SK-N-SH (cell line): ENCODE data around the gene BICD2. TPM values are rescaled to one million over a fixed set of nuclear protein-coding genes. Genes with fewer than 3 reads are reported as not detected.
"Not testable (repeated sequence)": the region's sequence is repeated elsewhere in the genome, so short reads cannot be mapped to it uniquely, and the experiment has no call there.

Source experiments
- CTCF ChIA-PET: fragments of 300-600, 350-600 bp; formaldehyde crosslinking; extraction: SDS; loops from one replicate; lab custom pipeline; 2021; lab: Yijun Ruan, JAX
- POLR2A ChIA-PET: fragments of 350-600 bp; sonication (Branson Sonifier 250); formaldehyde crosslinking; extraction: SDS; loops from one replicate; lab custom pipeline; 2020; ENCODE audit warnings: antibody characterized with exemption, inconsistent platforms; lab: Yijun Ruan, JAX
- DNase-seq: peaks from one replicate; pipeline ENCODE4 v3.0.0; 2012
- H2AFZ ChIP-seq: fragments of 200-600 bp; sonication (generic); 2 replicates; pipeline ENCODE4 v1.8.1; 2016; ENCODE audit warnings: antibody characterized with exemption, mild to moderate bottlenecking, low read depth
- H3F3A ChIP-seq: fragments of 200-600 bp; sonication (generic); replicated peaks from 2 replicates; pipeline ENCODE3; 2016; ENCODE audit warnings: antibody characterized with exemption, mild to moderate bottlenecking; ENCODE audit not compliant: insufficient read depth
- H3K27ac ChIP-seq, 2 experiments: fragments of 200-500 bp in 1 of 2; fragments of 200-600 bp in 1 of 2; sonication (Bioruptor generic) in 1 of 2; sonication (generic), shearing (Covaris generic) in 1 of 2; 2 replicates each; pipeline versions ENCODE4 v1.5.1 to v1.6.1; 2014 to 2016; ENCODE audit warnings: low read depth in 2 of 2, inconsistent platforms in 1 of 2, low read length in 1 of 2, mild to moderate bottlenecking in 1 of 2, mixed read lengths in 1 of 2
- H3K27me3 ChIP-seq: fragments of 200-600 bp; sonication (generic), shearing (Covaris generic); 2 replicates; pipeline ENCODE4 v1.6.1; 2016; ENCODE audit warnings: mixed run types; ENCODE audit not compliant: insufficient read depth
- H3K36me3 ChIP-seq, 2 experiments: fragments of 200-500 bp in 1 of 2; fragments of 200-600 bp in 1 of 2; sonication (Bioruptor generic) in 1 of 2; sonication (generic) in 1 of 2; replicated peaks in 1 of 2; 2 replicates each; pipeline versions ENCODE3 to v1.5.1; 2014 to 2016; ENCODE audit warnings: low read length in 1 of 2, mild to moderate bottlenecking in 1 of 2; ENCODE audit not compliant: insufficient read depth in 2 of 2, control insufficient read depth in 1 of 2
- H3K4me1 ChIP-seq, 2 experiments: fragments of 200-500 bp in 1 of 2; fragments of 200-600 bp in 1 of 2; sonication (Bioruptor generic) in 1 of 2; sonication (generic), shearing (Covaris generic) in 1 of 2; 2 replicates each; pipeline versions ENCODE4 v1.5.1 to v1.6.1; 2014 to 2016; ENCODE audit warnings: low read depth in 1 of 2, low read length in 1 of 2, mixed run types in 1 of 2; ENCODE audit not compliant: insufficient read depth in 2 of 2, control insufficient read depth in 1 of 2
- H3K4me2 ChIP-seq: fragments of 200-600 bp; sonication (generic), shearing (Covaris generic); 2 replicates; pipeline ENCODE4 v1.6.1; 2017; ENCODE audit warnings: mixed run types
- H3K4me3 ChIP-seq, 2 experiments: fragments of 200-500 bp in 1 of 2; fragments of 200-600 bp in 1 of 2; sonication (Bioruptor generic) in 1 of 2; sonication (generic), shearing (Covaris generic) in 1 of 2; 2 replicates each; pipeline versions ENCODE4 v1.5.1 to v1.8.1; 2014 to 2016; ENCODE audit warnings: low read depth in 2 of 2, inconsistent platforms in 1 of 2, low read length in 1 of 2, mild to moderate bottlenecking in 1 of 2, mixed read lengths in 1 of 2, moderate library complexity in 1 of 2
- H3K79me2 ChIP-seq: fragments of 200-600 bp; sonication (generic); 2 replicates; pipeline ENCODE4 v1.8.1; 2017; ENCODE audit warnings: mild to moderate bottlenecking; ENCODE audit not compliant: insufficient read depth
- H3K9ac ChIP-seq: fragments of 200-600 bp; sonication (generic); 2 replicates; pipeline ENCODE4 v1.6.1; 2017; ENCODE audit warnings: mixed run types
- H3K9me2 ChIP-seq: fragments of 200-600 bp; sonication (generic); 2 replicates; pipeline ENCODE4 v1.6.1; 2017; ENCODE audit warnings: mixed run types
- H3K9me3 ChIP-seq: fragments of 200-600 bp; sonication (generic); 2 replicates; pipeline ENCODE4 v1.6.1; 2017; ENCODE audit warnings: mixed run types, mild to moderate bottlenecking, moderate library complexity
- H4K20me1 ChIP-seq: fragments of 200-600 bp; sonication (generic); 2 replicates; pipeline ENCODE4 v1.6.1; 2017; ENCODE audit warnings: mild to moderate bottlenecking, mixed run types; ENCODE audit not compliant: insufficient read depth
- EZH2phosphoT487 ChIP-seq: fragments of 200-600 bp; sonication (generic); IDR thresholded peaks from 2 replicates; pipeline ENCODE4 v1.6.1; 2017; ENCODE audit warnings: low read depth, mixed run types, mild to moderate bottlenecking, antibody characterized with exemption, moderate library complexity, borderline replicate concordance
- GATA2 ChIP-seq: sonication (generic); formaldehyde crosslinking; IDR thresholded peaks from 2 replicates; pipeline ENCODE4 v1.5.0; 2020; ENCODE audit warnings: mild to moderate bottlenecking, missing genetic modification reagents
- JUND ChIP-seq: IDR thresholded peaks from 2 replicates; pipeline ENCODE4 v1.4.0; 2012
- MEF2A ChIP-seq: IDR thresholded peaks from 2 replicates; pipeline ENCODE4 v1.4.0; 2012; ENCODE audit warnings: low read depth, borderline replicate concordance
- RFX5 ChIP-seq: IDR thresholded peaks from 2 replicates; pipeline ENCODE4 v1.6.1; 2012; ENCODE audit warnings: mild to moderate bottlenecking, improper control_type of control experiment, low read length
- RXRA ChIP-seq: IDR thresholded peaks from 2 replicates; pipeline ENCODE4 v1.4.0; 2012; ENCODE audit warnings: low read depth, mild to moderate bottlenecking, borderline replicate concordance
- TAF1 ChIP-seq: IDR thresholded peaks from 2 replicates; pipeline ENCODE4 v1.6.1; 2012; ENCODE audit warnings: low read depth, mild to moderate bottlenecking, low read length, moderate library complexity, borderline replicate concordance
- TCF12 ChIP-seq: IDR thresholded peaks from 2 replicates; pipeline ENCODE4 v1.4.0; 2012
- YY1 ChIP-seq: IDR thresholded peaks from 2 replicates; pipeline ENCODE4 v1.4.0; 2012; ENCODE audit warnings: low read depth, mild to moderate bottlenecking
- ZBTB33 ChIP-seq: IDR thresholded peaks from 2 replicates; pipeline ENCODE4 v1.4.0; 2012; ENCODE audit warnings: low read depth, borderline replicate concordance
- WGBS: methylation state at CpG from one replicate; pipeline ENCODE4 v1.1.6; 2017; ENCODE audit warnings: low lambda C conversion rate; 5-methylcytosine and 5-hydroxymethylcytosine counted together
- polyA plus RNA-seq, 3 experiments: library from polyadenylated mRNA; depleted of rRNA; stranded (reverse); fragments of >200 nt; gene quantifications; 2 replicates each; pipeline ENCODE4 v1.2.3, GENCODE V29; 2012
- TF ChIP-seq, protein P1 (sequence below): fragments of 200-600 bp; sonication (generic); IDR thresholded peaks from 2 replicates; pipeline ENCODE4 v1.6.1; 2017; ENCODE audit warnings: antibody characterized with exemption, mild to moderate bottlenecking, moderate library complexity
- TF ChIP-seq, protein P2 (sequence below): IDR thresholded peaks from 2 replicates; pipeline ENCODE4 v1.4.0; 2012; ENCODE audit warnings: low read depth

BICD2 gene
- polyA plus RNA-seq, 1 of the 3 experiments (the other 2 are of a cell fraction), result 19.6 TPM

DNA sequence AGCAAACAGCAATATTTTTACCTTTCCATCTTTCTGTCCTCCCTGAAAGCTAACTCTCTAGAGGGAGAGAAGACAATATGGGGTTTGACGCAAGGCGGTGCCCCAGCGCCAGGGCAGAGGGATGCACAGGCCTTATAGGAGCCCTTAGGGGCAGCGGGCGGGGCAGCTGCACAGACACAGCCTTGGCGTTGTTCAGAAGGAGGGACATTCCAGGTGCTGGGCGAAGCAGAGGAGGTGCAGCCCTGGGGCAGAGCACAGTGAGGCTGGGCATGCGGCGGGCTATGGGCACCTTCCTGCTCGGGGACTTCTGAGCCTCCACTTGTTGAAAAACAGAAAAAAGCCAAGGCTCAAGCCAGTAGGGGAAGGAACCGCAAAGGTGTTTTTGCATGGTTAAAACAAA lies 33.7 kb upstream of the BICD2 start:
- H3K27ac ChIP-seq, result no peak overlapping the region
- H3K36me3 ChIP-seq, result no peaks in the 10 kb centered on the region
- no peaks in the 10 kb centered on the region for H3K4me1 ChIP-seq
- POLR2A ChIA-PET, result no interaction called here
- H3K79me2 ChIP-seq, result no peaks in the 10 kb centered on the region
- no peaks in the 10 kb centered on the region for H3F3A ChIP-seq
- H4K20me1 ChIP-seq, result no peaks in the 10 kb centered on the region
- no peak for DNase-seq
- CTCF ChIA-PET, result interaction anchor here (1.2 to 2.4 kb wide), 2 partner anchors 81 to 664 kb away, joined by 3 to 11 read pairs; no protein-coding TSS in a partner anchor
- H2AFZ ChIP-seq, result no peak overlapping the region
- H3K9me2 ChIP-seq, result no peaks in the 10 kb centered on the region
- H3K9ac ChIP-seq, result no peak overlapping the region
- no peaks in the 10 kb centered on the region for H3K9me3 ChIP-seq
- no peak overlapping the region for H3K4me2 ChIP-seq
- WGBS, result 79% methylated on average over 11 of the region's 11 CpGs
- TF ChIP-seq, protein P1, sequence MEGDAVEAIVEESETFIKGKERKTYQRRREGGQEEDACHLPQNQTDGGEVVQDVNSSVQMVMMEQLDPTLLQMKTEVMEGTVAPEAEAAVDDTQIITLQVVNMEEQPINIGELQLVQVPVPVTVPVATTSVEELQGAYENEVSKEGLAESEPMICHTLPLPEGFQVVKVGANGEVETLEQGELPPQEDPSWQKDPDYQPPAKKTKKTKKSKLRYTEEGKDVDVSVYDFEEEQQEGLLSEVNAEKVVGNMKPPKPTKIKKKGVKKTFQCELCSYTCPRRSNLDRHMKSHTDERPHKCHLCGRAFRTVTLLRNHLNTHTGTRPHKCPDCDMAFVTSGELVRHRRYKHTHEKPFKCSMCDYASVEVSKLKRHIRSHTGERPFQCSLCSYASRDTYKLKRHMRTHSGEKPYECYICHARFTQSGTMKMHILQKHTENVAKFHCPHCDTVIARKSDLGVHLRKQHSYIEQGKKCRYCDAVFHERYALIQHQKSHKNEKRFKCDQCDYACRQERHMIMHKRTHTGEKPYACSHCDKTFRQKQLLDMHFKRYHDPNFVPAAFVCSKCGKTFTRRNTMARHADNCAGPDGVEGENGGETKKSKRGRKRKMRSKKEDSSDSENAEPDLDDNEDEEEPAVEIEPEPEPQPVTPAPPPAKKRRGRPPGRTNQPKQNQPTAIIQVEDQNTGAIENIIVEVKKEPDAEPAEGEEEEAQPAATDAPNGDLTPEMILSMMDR, result no peak
- TF ChIP-seq GATA2 (CRISPR knock-in tag) (no peak), YY1 (no peak), ZBTB33 (no peak), TCF12 (no peak), RFX5 (no peak), RXRA (no peak), JUND (no peak), MEF2A (no peak), EZH2phosphoT487 (no peak), TAF1 (no peak)
- TF ChIP-seq, protein P2, sequence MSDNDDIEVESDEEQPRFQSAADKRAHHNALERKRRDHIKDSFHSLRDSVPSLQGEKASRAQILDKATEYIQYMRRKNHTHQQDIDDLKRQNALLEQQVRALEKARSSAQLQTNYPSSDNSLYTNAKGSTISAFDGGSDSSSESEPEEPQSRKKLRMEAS, result no peak
- TF ChIP-seq, all 33 proteins: peak for 0
- Histone ChIP-seq H3K27me3 (peaks cover 13% of the 10 kb centered on the region), H3K4me3 (no peak overlapping the region)

DNA sequence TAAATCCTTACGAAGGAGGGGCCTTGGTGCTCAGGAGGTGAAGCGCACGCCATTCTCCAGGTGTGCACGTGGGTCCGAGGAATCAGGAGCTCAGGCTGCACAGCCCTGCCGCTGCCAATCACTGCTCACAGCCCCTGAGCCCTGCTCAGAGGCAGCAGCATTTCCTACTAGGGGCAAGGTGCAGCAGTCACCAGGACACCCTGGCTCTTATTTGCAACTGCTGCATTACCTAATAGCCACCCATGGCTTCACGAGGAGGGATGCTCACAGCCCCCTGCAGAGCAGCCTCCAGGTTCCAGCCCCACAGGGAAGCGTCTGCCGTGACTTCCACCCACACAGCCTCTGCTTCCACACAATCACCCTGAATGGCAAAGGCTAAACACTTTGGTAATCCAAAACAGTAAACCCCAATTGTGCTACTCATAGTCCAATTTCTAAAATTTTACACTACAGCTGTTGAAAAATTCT lies 31.7 kb upstream of the BICD2 start:
- CTCF ChIA-PET, result interaction anchor here (1.2 kb wide), 1 partner anchor 81 kb away, joined by 3 read pairs; no protein-coding TSS in a partner anchor

More for the DNA sequence above, 31.7 kb upstream of the BICD2 start:
- H3K4me2 ChIP-seq, H3K9ac ChIP-seq, H3K79me2 ChIP-seq, H3K36me3 ChIP-seq, H3K9me3 ChIP-seq, H3K9me2 ChIP-seq, DNase-seq, H3F3A ChIP-seq, H3K27ac ChIP-seq, H2AFZ ChIP-seq, H3K4me1 ChIP-seq, POLR2A ChIA-PET, H3K4me3 ChIP-seq, H4K20me1 ChIP-seq: not testable (repeated sequence)
- peaks cover 16% of the 10 kb centered on the region for H3K27me3 ChIP-seq
- WGBS, result 51% methylated on average over 9 of the region's 9 CpGs
